Kidney tubule cell (primary cell): ENCODE results near the gene SSNA1.

Experiments used
- DNase-seq: peaks from one replicate; pipeline ENCODE4 v3.0.0-alpha.2; 2018; ENCODE audit warnings: low spot score

SSNA1 gene

DNA sequence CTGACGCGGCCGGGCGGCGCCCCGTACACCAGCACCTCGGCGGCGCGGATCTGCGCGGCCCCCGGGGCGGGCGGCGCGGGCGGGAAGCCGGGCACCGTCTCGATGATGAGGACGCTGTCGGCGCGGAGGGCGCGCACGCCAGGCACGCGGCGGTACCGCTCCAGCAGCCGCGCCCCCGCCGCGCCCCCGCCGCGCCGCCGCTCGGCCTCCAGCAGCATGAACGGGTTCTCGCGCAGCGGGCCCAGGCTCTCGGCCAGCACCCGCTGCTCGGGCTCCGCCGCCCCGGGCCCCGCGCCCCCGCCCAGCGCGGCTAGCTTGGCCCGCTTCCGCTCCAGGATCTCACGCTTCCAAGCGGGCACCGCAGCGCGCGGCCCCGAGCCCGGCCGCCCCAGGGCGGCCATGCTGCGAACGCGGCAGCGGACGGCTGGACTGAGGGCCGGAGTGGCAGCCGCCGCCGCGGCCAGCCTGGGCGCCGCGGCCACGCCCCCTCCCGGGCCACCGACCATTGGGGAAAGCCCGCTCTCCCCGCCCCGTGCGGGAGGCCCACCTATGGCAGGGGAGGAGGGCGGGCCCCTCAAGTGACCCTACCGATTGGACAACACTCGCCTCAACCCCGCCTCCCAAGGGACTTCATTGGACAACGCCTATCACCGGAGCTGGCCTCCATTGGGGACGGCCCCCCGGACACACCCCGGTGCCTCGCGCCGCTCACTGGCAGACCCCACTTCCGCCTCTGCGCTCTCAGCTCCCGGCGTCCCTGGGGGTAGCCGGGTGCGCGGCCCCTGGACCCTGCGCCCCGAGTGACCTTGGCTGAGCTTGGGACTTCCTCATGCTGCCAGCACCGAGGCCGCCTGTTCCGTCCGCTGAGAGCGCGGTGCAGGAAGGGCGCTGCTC lies 12.1 kb downstream of the SSNA1 start, which contains the start of gene TPRN:
TSS of gene TPRN (minus strand) at position 431 of the 894 bp plus-strand sequence. CDS start at position 401, 30 bp downstream.
- DNase-seq: peak; percentile 99

DNA sequence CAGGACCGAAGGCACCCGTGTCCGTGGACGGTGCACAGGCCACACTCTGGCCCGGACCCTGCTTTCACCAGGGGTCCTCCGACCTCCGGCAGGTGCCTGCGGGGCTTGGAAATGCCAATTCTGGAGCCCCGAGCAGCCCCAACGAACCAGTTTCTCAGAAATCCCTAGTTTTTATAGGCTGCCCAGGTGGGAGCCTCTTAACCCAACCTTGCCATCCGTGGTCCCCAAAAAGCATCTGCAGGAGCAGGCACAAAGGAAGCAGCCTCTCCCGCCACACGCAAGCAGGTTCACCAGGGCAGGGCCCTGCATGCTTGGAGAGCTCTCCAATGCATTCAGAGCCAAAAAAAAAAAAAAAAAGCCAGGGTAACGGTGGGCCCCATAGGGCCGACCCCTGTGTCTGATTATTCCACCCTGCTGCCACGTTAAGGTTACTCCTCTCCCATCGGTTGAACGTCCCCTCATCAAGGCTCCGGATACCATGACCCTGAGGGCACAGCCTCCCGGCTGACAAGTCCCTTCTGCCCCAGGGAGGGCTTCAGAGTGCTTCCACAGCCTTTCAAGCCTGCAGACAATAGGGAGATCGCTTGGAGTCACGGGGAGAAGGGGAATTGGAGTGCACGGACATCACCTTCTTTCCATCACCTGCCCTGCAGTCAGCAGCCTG lies 12.9 kb downstream of the SSNA1 start:
- DNase-seq: no peak

DNA sequence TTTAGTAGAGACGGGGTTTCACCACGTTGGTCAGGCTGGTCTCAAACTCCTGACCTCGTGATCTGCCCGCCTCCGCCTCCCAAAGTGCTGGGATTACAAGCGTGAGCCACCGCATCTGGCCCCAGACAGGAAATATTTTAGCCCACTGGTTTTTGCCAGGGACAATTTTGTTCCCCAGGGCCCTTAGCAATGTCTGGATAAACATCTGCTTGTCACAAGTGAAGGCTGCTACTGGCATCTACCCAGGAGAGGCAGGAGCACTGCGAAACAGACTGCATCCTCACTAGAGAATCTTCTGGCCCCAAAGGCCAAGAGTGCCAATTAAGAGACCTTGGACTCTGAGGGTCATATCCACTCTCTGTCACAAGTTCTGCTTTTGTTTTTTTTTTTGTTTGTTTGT lies 14.5 kb downstream of the SSNA1 start:
- no peak for DNase-seq

DNA sequence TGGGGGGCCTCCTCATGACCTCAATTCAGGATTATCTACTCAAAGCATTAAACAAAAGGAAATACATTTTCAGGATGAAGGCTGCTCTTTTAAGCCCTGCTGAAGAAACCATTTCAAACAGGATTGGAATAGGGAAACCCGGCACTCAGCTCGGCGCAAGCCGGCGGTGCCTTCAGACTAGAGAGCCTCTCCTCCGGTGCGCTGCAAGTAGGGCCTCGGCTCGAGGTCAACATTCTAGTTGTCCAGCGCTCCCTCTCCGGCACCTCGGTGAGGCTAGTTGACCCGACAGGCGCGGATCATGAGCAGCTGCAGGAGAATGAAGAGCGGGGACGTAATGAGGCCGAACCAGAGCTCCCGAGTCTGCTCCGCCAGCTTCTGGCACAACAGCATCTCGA lies 16.3 kb downstream of the SSNA1 start:
- DNase-seq: no peak

DNA sequence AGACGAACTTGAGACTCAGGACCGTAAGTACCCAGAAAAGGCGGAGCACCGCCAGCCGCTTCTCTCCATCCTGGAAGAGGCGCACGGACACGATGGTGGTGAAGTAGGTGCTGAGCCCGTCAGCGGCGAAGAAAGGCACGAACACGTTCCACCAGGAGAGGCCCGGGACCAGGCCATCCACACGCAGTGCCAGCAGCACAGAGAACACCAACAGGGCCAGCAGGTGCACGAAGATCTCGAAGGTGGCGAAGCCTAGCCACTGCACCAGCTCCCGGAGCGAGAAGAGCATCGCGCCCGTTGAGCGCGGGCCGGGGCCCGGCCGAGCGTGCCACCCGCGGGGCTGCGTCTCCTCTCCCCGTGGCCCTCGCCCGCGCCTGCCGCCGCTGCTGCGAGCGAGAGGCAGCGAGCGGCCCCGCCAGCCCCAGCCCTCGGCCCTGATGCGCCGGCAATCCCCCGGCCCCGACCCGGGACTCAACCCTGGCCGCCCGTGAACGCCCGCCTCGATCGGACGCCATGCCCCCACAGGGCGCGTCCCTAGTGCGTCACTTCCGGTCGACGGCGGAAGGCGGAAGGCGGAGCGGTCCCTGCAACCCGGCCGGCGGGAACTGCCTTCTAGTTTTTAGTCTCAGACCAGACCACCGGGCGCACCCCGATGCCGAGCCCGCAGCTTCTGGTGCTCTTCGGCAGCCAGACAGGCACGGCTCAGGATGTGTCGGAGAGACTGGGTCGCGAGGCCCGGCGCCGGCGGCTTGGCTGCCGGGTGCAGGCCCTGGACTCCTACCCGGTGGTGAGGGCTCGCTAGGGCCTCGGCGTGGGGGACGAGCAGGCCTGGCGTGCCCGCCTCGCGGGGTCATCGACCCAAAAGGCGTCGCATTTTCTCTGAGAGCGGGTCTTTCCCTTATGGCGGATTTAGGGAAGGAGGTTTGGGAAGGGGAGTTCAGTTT lies 16.9 kb downstream of the SSNA1 start, which contains the start of the genes NDOR1 and TMEM203:
TSS of gene NDOR1 (plus strand) at position 575 of the 944 bp plus-strand sequence. CDS start at position 653, 78 bp downstream.
TSS of gene TMEM203 (minus strand) at position 523 of the 944 bp plus-strand sequence. CDS start at position 289, 234 bp downstream.
- peak; percentile 82 for DNase-seq

DNA sequence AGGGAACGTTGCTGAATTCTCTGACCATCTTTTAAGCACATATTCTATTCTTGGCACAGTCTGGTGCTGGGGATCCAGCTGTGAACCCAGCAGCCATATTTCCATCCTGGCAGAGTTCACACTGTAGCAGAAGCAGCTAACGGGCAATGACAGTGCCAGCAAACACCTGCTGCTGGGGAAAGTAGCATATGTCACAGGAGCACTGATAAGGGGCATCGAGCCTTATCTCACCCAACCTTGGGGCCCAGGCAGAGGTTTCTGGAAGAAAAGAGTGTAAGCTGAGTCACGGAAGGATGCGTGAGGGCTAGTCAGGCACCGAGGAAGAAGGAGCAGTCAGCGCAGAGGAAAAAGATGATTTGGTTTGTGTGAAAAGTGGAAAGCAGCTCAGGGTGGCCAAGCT lies 18.1 kb downstream of the SSNA1 start:
- DNase-seq: no peak

DNA sequence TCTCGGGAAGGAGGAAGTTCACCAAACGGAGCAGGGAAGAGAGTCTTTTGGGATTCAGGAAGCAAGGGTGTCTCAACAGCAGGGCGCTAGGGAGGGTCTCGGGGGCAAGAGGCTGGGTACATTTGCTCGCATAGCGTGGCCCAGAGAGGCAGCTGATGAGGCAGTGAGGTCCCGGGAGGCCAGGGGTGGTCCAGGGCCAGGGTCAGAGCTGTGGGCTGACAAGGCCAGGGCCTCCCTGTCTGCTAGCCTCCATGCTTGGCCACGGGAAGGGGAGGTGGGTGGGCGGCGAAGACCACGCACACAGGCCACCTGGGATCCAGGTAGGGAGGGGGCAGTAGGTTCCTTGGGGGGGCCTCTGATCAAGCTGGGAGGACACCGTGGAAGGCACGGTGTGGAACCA lies 23.1 kb downstream of the SSNA1 start:
- DNase-seq: no peak

DNA sequence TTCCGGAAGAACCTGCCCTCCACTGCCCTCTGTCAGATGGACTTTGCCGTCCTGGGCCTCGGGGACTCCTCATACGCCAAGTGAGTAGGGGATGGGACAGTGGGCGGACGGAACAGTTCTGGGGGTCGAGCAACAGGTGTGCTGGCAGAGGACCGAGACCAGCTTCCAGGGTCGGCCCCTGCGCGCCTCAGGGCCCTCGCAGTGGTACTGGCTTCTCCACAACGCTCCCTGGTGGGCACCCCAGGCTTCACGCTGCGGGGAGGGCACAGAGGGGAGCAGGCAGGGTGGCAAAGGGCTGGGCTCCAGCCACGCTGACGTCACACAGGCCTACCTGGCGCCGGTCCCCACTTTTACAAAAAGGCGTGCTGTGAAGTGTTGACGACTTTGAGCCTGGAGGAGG lies 24.0 kb downstream of the SSNA1 start:
- no peak for DNase-seq

DNA sequence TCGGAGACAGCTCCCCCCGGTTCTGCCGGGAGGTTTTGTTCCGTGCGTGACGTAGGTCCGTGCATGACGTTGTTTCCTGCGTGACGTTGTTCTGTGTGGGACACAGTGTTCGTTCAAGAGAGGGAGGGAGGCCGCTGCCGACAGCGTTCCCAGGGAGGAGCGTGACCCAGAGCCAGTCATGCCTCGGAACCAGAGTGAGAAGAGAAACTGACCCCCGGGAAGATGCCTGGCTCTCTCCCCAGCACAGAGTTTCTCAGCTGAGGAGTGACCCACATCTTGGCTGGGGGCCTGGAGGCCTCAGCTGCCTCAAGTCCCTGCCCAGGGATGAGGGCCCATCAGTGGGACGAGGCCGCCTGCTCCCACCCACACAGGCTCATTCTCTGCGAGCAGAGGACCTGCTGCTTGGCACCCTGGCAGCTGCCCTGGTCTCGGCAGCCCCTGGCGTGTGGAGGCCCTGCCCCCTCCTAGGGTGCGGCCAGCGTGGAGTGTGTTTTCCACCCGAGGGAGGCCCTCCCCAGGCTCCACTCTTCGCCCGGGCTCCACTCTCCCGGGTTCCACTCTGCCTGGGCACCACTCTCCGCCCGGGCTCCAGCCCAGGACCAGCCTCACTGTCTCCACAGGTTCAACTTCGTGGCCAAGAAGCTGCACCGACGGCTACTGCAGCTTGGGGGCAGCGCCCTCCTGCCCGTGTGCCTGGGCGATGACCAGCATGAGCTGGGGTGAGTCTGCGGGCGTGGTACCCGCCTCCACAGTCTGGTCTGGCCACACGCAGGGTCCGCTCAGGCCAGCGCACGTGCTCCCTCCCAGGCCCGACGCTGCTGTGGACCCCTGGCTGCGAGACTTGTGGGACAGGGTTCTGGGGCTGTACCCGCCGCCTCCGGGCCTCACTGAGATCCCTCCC lies 24.9 kb downstream of the SSNA1 start:
- DNase-seq: no peak

DNA sequence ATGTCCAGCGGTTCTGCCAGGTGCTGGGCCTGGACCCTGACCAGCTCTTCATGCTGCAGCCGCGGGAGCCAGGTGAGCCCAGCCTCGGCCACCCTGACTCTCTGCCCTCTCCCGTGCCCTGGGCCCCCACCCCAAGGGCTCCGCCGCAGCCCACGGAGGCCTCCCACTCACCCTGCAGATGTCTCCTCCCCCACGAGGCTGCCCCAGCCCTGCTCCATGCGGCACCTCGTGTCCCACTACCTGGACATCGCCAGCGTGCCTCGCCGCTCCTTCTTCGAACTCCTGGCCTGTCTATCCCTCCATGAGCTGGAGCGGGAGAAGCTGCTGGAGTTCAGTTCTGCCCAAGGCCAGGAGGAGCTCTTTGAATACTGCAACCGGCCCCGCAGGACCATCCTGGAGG lies 26.1 kb downstream of the SSNA1 start:
- no peak for DNase-seq

DNA sequence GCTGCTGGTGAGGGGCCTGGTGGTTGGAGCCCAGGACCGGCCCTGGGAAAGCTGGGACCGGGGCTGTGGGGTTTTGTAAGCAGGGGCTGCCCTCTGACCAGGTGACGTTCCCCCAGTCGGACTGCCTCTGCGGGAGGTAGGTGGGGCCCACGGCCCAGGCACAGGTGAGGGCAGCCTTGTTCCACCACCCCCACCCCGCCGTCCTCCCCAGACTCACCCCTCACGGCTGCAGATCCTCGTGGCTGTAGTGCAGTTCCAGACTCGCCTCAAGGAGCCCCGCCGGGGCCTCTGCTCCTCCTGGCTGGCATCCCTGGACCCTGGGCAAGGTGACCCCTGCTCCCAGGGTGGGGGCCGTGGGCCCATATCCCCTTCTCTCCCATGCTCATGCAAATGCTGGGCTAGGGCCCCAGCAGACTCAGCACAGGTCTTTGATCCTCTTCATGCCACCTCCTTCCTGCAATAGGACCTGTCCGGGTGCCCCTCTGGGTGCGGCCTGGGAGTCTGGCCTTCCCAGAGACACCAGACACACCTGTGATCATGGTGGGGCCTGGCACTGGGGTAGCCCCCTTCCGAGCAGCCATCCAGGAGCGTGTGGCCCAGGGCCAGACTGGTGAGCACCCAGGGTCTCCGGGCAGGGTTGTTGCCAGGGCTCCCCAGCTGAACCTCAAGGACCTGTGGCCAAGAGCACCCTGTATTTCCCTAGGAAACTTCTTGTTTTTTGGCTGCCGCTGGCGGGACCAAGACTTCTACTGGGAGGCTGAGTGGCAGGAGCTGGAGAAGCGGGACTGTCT lies 26.9 kb downstream of the SSNA1 start:
- no peak for DNase-seq

DNA sequence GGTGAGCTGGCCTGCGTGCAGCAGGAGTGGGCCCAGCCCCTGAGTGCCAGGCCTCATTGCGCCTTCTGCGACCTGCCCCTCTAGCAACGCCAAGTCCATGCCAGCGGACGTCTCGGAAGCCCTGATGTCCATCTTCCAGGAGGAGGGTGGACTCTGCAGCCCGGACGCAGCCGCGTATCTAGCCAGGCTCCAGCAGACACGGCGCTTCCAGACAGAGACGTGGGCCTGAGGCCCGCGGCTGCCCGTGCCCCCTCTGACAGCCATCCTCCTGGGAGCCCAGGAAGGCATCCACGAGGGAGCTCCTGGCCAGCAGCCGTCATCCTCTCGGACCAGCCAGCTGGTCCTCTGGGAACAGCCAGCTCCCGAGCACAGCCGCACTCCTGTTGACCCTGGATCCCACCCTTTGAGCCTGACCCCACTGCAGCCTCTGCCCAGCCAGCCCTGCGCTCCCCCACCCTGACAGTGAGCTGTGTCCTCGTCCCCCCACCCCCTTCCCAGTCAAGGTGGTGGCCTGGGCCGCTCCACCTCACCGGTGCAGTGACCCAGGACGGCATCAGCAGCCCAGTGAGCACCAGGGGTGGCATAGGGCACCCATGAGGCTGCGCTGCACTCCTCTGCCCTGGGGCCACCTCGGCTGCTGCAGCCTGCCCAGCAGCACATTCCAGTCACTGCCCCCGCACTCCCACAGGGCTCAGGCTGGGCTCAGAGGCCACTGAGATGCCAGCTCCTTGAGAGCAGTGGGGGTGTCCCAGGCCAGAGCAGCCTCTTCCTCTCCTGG lies 27.9 kb downstream of the SSNA1 start:
- DNase-seq: no peak

DNA sequence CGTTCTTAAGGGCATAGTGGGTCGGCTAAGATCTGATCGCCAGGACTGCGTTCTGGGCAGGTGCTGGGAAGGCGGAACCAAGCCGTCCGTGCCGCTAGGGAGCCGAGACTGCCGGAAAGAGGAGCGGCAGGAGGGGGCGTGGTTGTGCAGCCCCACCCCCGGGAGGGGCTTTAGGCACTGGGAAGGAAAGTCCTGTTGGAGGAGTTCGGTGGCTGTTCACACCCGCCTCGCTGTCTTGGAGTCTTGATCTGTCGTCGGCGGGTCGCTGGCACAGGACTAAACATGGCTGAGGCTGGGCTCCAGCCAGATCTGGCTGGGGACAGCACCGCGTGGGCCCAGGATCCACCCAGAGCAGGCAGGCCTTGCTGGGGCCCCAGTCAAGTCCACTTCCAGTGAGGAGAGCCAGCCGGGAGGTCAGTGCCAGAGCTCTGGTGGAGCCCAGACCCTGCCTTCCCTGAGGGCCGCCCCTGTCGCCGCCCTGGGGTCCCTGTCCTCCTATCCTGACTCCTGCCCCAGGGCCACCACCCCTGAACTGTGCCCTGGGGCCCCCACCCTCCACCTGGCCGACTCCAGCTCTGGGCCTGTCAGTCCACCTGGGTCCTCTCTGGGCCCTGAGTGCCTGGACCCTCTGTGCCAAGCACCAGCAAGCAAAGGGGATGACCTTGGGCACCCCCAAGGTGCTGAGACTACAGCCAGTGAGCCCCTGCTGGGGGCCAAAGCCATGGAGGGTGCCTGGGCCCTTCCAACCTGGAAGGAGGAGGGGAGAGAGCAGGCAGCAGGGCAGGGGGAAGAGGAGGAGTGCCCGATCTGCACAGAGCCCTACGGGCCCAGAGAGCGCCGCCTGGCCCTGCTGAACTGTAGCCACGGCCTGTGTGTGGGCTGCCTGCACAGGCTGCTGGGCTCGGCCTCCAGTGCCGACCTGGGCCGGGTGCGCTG lies 29.1 kb downstream of the SSNA1 start:
- peak; percentile 75 for DNase-seq

DNA sequence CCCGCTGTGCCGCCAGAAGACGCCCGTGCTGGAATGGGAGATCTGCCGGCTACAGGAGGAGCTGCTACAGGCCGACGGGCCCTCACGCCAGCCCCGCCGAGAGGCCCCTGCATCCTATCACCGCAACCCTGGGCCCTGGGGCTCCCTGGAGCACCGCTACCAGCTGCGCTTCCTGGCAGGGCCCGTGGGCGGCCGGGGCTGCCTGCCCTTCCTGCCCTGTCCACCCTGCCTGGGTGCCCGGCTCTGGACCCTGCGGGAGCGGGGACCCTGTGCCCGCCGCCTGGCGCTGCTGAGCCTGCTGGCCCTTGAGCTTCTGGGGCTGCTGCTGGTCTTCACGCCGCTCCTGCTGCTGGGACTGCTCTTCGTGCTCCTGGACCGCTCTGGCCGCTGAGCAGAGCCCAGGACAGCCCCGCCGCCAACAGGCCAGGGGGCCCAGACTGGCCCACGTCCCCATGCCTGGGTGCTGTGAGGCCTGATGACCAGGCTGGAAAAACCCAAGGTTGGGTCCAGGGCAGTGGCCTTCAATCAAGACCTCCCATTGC lies 29.8 kb downstream of the SSNA1 start:
- DNase-seq: no peak

DNA sequence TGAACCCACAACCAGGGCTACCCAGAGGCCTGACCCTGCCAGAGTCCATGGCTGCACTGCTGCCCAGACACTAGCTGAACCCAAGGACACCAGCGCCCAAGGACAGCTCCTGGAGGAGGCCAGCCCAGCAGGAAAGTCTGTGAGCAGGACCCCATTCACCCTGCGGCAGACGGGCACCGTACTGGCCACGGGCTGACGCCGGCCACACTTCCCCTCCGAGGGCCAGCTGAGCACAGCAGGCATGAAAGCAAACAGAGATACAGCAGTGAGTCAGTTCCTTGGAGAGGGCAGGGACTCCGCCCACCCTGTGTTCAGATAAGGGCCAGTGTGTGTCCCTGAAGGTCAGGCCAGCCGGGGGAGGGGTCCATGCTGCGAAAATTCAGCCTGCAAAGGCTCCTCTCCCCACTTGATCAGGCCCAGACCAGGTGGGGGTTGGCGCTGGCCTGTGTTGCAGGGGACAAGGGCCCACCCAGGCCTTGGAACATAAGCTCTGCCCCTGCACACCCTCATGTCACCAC lies 30.3 kb downstream of the SSNA1 start:
- peak; percentile 47 for DNase-seq

DNA sequence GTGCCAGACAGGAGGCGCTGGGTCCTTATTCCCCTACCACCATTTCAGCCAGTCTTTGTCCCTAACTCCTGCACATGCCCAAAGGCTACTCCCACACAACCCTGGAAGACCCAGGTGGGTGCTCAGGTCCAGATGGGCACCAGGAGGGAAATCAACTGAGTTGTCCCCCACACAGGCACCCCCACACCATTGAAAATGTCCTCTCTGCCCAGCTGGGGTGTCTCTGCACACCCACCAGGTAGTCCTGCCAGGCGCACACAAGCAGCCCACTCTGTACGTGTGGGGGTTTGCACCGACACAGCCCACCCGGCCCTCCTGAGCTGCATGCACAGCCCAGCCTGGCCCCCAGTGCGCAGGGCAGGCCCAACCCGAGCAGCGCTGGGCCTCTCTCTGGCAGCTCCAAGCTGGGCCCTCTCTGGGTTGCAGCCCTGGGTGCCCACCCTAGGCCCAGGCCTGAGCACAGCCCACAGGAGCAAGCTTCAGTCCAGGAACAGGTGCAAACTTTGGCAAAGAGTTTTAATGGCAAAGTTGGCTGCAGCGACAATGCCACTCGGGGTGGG lies 31.4 kb downstream of the SSNA1 start:
- DNase-seq: no peak
